GM23338 (cell line): ENCODE data around the gene DHRS7B. TPM values are rescaled to one million over a fixed set of nuclear protein-coding genes. Genes with fewer than 3 reads are reported as not detected.
A peak's percentile ranks its signal among the peaks of the same experiment; 100 is the strongest.

Experiments
- ATAC-seq: fragments of 200-7000 bp; cut with Tn5 transposase; 3 replicates; pipeline ENCODE4 v1.9.1; 2020
- DNase-seq: peaks from one replicate; pipeline ENCODE4 v3.0.0-alpha.2; 2015; ENCODE audit warnings: low spot score
- H2AFZ ChIP-seq: fragments of 200-600 bp; sonication (generic); 2 replicates; pipeline ENCODE4 v1.8.0; 2016; ENCODE audit warnings: antibody characterized with exemption, mild to moderate bottlenecking, moderate library complexity
- H3F3A ChIP-seq: fragments of 200-600 bp; sonication (generic); replicated peaks from 2 replicates; pipeline ENCODE4 v1.8.0; 2017; ENCODE audit warnings: antibody characterized with exemption, mixed run types, low read depth
- H3K27ac ChIP-seq: fragments of 200-600 bp; sonication (generic); 2 replicates; pipeline ENCODE4 v1.6.1; 2016; ENCODE audit warnings: low read depth
- H3K27me3 ChIP-seq: fragments of 200-600 bp; sonication (generic); 2 replicates; pipeline ENCODE4 v1.8.0; 2016; ENCODE audit warnings: mild to moderate bottlenecking, mixed run types, moderate library complexity; ENCODE audit not compliant: insufficient read depth
- H3K36me3 ChIP-seq: fragments of 200-600 bp; sonication (generic); 2 replicates; pipeline ENCODE4 v1.8.0; 2016; ENCODE audit warnings: mild to moderate bottlenecking; ENCODE audit not compliant: insufficient read depth
- H3K4me1 ChIP-seq: fragments of 200-600 bp; sonication (generic); 2 replicates; pipeline ENCODE4 v1.8.0; 2016; ENCODE audit warnings: mild to moderate bottlenecking, moderate library complexity; ENCODE audit not compliant: insufficient read depth
- H3K4me2 ChIP-seq: fragments of 200-600 bp; sonication (generic); 2 replicates; pipeline ENCODE4 v1.7.1; 2017; ENCODE audit warnings: mixed run types
- H3K4me3 ChIP-seq: fragments of 200-600 bp; sonication (generic); 2 replicates; pipeline ENCODE4 v1.6.1; 2016; ENCODE audit warnings: mixed run types
- H3K79me2 ChIP-seq: fragments of 200-600 bp; sonication (generic); replicated peaks from 2 replicates; pipeline ENCODE4 v1.8.0; 2017; ENCODE audit warnings: mild to moderate bottlenecking; ENCODE audit not compliant: insufficient read depth
- H3K9me2 ChIP-seq: fragments of 200-600 bp; sonication (generic); 2 replicates; pipeline ENCODE4 v1.8.0; 2017; ENCODE audit not compliant: insufficient read depth
- H4K20me1 ChIP-seq: fragments of 200-600 bp; sonication (generic); replicated peaks from 2 replicates; pipeline ENCODE4 v1.8.0; 2017; ENCODE audit warnings: mild to moderate bottlenecking; ENCODE audit not compliant: insufficient read depth
- H3K27ac Mint-ChIP-seq: 2 replicates; pipeline ENCODE4 v1.8.0; 2020; ENCODE audit warnings: inconsistent platforms, mild to moderate bottlenecking, moderate library complexity, mixed read lengths
- H3K27me3 Mint-ChIP-seq: 3 replicates; pipeline ENCODE4 v1.8.0; 2022; ENCODE audit warnings: low read depth, mild to moderate bottlenecking, moderate library complexity, mixed read lengths, inconsistent platforms; ENCODE audit not compliant: insufficient read depth, poor library complexity
- H3K36me3 Mint-ChIP-seq: 3 replicates; pipeline ENCODE4 v1.8.0; 2021; ENCODE audit warnings: low read depth, mild to moderate bottlenecking, inconsistent platforms, moderate library complexity, mixed read lengths
- H3K4me1 Mint-ChIP-seq: 3 replicates; pipeline ENCODE4 v1.8.0; 2020; ENCODE audit warnings: mild to moderate bottlenecking, inconsistent platforms, mixed read lengths
- H3K4me3 Mint-ChIP-seq: 3 replicates; pipeline ENCODE4 v1.8.0; 2021; ENCODE audit warnings: moderate library complexity, mild to moderate bottlenecking, inconsistent platforms, mixed read lengths
- H3K9me3 Mint-ChIP-seq: 3 replicates; pipeline ENCODE4 v1.8.0; 2020; ENCODE audit warnings: moderate library complexity, mild to moderate bottlenecking, inconsistent platforms, mixed read lengths
- CREB1 ChIP-seq: fragments of 250-450 bp; sonication (Bioruptor Pico); IDR thresholded peaks from 2 replicates; pipeline ENCODE4 v1.5.0; 2020; ENCODE audit warnings: low read depth, mild to moderate bottlenecking, moderate library complexity
- CTCF ChIP-seq, 2 experiments: fragments of 200-600 bp in 1 of 2; sonication (generic) in 1 of 2; conservative IDR thresholded peaks; 2 replicates each; pipeline versions ENCODE4 v1.5.1 to v1.6.1; 2016 to 2017; ENCODE audit warnings: antibody characterized with exemption in 2 of 2, low read depth in 2 of 2, mild to moderate bottlenecking in 2 of 2, moderate library complexity in 1 of 2
- EZH2 ChIP-seq: fragments of 200-600 bp; sonication (generic); IDR thresholded peaks from one replicate; pipeline ENCODE4 v1.8.0; 2017; ENCODE audit warnings: antibody characterized with exemption, mild to moderate bottlenecking, low read depth; ENCODE audit not compliant: unreplicated experiment
- EZH2phosphoT487 ChIP-seq: fragments of 200-600 bp; sonication (generic); IDR thresholded peaks from one replicate; pipeline ENCODE4 v1.8.1; 2018; ENCODE audit warnings: antibody characterized with exemption; ENCODE audit not compliant: unreplicated experiment
- JUNB ChIP-seq: IDR thresholded peaks from one replicate; pipeline ENCODE4 v1.6.1; 2016; ENCODE audit warnings: antibody characterized with exemption; ENCODE audit not compliant: unreplicated experiment
- POLR2AphosphoS5 ChIP-seq: IDR thresholded peaks from 2 replicates; pipeline ENCODE4 v1.6.1; 2016; ENCODE audit warnings: antibody characterized with exemption, low read depth
- STAT1 ChIP-seq: IDR thresholded peaks from one replicate; pipeline ENCODE4 v1.6.1; 2016; ENCODE audit warnings: antibody characterized with exemption; ENCODE audit not compliant: unreplicated experiment
- ZNF114 ChIP-seq: fragments of 250-450 bp; sonication (Bioruptor Pico); IDR thresholded peaks from 2 replicates; pipeline ENCODE4 v1.5.0; 2020; ENCODE audit warnings: mild to moderate bottlenecking, moderate library complexity
- ZNF331 ChIP-seq: fragments of 250-450 bp; sonication (Bioruptor Pico); IDR thresholded peaks from 2 replicates; pipeline ENCODE4 v1.5.0; 2020; ENCODE audit warnings: low read depth, mild to moderate bottlenecking, moderate library complexity
- ZNF462 ChIP-seq: fragments of 250-450 bp; sonication (Bioruptor Pico); IDR thresholded peaks from 2 replicates; pipeline ENCODE4 v1.5.0; 2020; ENCODE audit warnings: mild to moderate bottlenecking, moderate library complexity
- polyA plus RNA-seq: library from polyadenylated mRNA; unstranded; fragments of >200 nt; fragmentation: Nextera tagmentation; extraction: Ambion mirVana; gene quantifications from 2 replicates; pipeline ENCODE4 v1.2.1, GENCODE V29; 2016
- total RNA-seq: library from RNA; depleted of rRNA; stranded (reverse); fragments of >200 nt; shearing (Covaris generic); gene quantifications from 2 replicates; pipeline ENCODE4 v1.2.3, GENCODE V29; 2014

DHRS7B gene
- total and polyA plus RNA-seq, 2 experiments from 2014 or later = 26.6 to 27.9 TPM

- 0 out of 2 replicates have a peak, but pooled peaks cover 5% of the 10 kb centered on the region for H3F3A ChIP-seq
- H3K4me2 ChIP-seq = no peak overlapping the region
- H3K27ac ChIP-seq = no peak overlapping the region
- Mint-ChIP-seq H3K4me3 (peak overlapping the region; percentile 43), H3K4me1 (peaks cover 17% of the 10 kb centered on the region), H3K36me3 (peaks cover 18% of the 10 kb centered on the region; the same call in 2 of the 3 replicates), H3K27me3 (peaks cover 6% of the 10 kb centered on the region), H3K9me3 (peaks cover 22% of the 10 kb centered on the region), H3K27ac (no peak overlapping the region)
- no peak overlapping the region for H2AFZ ChIP-seq
- DNase-seq (peak; percentile 59), ATAC-seq (no peak)
- TF ChIP-seq CTCF (conservative IDR thresholded peaks at IDR 0.05; ENCODE audit: low read depth in 2 of 2) (peak; percentile 56 to 74), ZNF114 (CRISPR knock-in tag) (no peak)
- 0 out of 2 replicates have a peak, but pooled peaks cover 2% of the 10 kb centered on the region for H3K36me3 ChIP-seq
- H3K4me3 ChIP-seq = no peak overlapping the region
- 0 out of 2 replicates have a peak, but pooled peaks cover 4% of the 10 kb centered on the region for H4K20me1 ChIP-seq
- H3K27me3 ChIP-seq = no peaks in the 10 kb centered on the region
- peaks cover 47% of the 10 kb centered on the region for H3K4me1 ChIP-seq
- H3K9me2 ChIP-seq = 0 out of 2 replicates have a peak, but pooled peaks cover 3% of the 10 kb centered on the region
- peaks cover 71% of the 10 kb centered on the region for H3K79me2 ChIP-seq
Observed at GRCh38 chr17:21129023-21129681, 2.4 kb downstream of the DHRS7B start.

- no peak overlapping the region for H2AFZ ChIP-seq
- H3K27ac ChIP-seq = peak overlapping the region; percentile 61; the same call in 1 of the 2 replicates
- peaks cover 6% of the 10 kb centered on the region for H3K27me3 Mint-ChIP-seq
- H3K4me1 ChIP-seq = peaks cover 30% of the 10 kb centered on the region
- H3K27ac Mint-ChIP-seq = no peak overlapping the region
- H3K4me3 Mint-ChIP-seq = no peak overlapping the region
- H3K79me2 ChIP-seq = peaks cover 89% of the 10 kb centered on the region
- H3K36me3 ChIP-seq = peaks cover 21% of the 10 kb centered on the region; the same call in 1 of the 2 replicates
- ATAC-seq (no peak), DNase-seq (no peak)
- peaks cover 41% of the 10 kb centered on the region for H3K9me3 Mint-ChIP-seq
- H4K20me1 ChIP-seq = 0 out of 2 replicates have a peak, but pooled peaks cover 4% of the 10 kb centered on the region
- peak overlapping the region; percentile 23; the same call in 1 of the 2 replicates for H3K4me2 ChIP-seq
- peaks cover 35% of the 10 kb centered on the region for H3K36me3 Mint-ChIP-seq
- H3F3A ChIP-seq = no peaks in the 10 kb centered on the region
- H3K9me2 ChIP-seq = 0 out of 2 replicates have a peak, but pooled peaks cover 3% of the 10 kb centered on the region
- H3K4me3 ChIP-seq = no peak overlapping the region
- H3K4me1 Mint-ChIP-seq = peaks cover 4% of the 10 kb centered on the region; the same call in 2 of the 3 replicates
- no peaks in the 10 kb centered on the region for H3K27me3 ChIP-seq
- TF ChIP-seq CTCF (conservative IDR thresholded peaks at IDR 0.05; ENCODE audit: low read depth in 2 of 2) (no peak), CREB1 (no peak), EZH2phosphoT487 (no peak), EZH2 (no peak), ZNF331 (CRISPR knock-in tag) (no peak), POLR2AphosphoS5 (no peak), ZNF114 (CRISPR knock-in tag) (no peak), JUNB (no peak), ZNF462 (CRISPR knock-in tag) (no peak), STAT1 (no peak)
Observed at GRCh38 chr17:21131137-21131536, 4.4 kb downstream of the DHRS7B start.
